T-helper 1 cell (primary cell): ENCODE measurements around the gene GMPS.
"Not testable (repeated sequence)": the region's sequence is repeated elsewhere in the genome, so short reads cannot be mapped to it uniquely, and the experiment has no call there.

Experiments used
- DNase-seq, 5 donors: peaks; one replicate each; pipeline ENCODE4 v3.0.0-alpha.2; 2012 to 2020

GMPS gene

DNA sequence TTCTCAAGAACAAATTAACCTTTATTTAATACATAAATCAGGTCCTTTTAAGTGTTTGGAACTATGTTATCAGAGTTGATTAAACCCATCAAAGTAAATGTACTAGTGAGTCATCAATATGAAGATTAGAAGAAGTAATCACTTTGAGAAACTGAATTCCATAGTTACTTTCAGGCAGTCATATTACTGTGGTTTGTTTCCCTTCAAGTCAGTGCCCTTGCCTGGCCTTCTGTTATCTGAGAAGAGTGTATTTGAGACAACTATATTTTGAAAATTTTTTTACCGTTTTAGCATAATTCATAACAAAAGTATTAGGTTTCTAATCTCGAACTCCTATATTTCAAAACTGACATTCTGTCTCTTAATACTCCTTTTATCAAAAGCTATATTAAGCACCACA, 73.6 kb downstream of the GMPS start:
- no peak for DNase-seq

DNA sequence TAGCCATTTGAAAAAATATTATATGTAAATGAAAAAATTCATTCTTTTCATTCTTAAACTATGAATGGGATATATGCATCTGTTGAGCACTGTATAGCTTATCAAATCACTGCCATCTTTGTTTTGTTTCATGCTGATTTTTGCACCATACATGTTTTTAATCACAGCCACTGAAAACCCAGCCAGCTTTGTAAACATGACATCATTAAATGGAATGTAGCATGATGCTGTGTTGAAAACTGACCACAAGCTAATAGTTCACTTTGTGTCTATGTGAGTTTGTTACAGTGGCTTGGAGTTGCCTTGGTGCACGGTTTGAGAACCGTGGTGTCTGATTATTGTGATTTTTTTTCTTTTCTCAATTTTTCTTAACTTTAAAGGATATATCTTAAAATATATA, 75.7 kb downstream of the GMPS start:
- no peak for DNase-seq

DNA sequence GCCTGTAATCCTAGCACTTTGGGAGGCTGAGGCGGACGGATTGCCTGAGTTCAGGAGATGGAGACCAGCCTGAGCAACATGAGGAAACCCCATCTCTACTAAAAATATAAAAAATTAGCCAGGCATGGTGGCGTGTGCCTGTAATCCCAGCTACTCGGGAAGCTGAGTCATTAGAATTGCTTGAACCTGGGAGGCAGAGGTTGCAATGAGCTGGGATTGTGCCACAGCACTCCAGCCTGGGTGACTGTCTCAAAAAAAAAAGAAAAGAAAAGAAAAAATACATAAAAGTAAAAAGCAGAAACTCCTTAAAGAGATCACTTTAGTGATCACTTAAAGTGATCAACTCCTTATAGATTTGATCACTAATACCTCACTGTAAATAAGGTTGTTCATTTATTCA, 78.0 kb downstream of the GMPS start:
- DNase-seq = no peak

DNA sequence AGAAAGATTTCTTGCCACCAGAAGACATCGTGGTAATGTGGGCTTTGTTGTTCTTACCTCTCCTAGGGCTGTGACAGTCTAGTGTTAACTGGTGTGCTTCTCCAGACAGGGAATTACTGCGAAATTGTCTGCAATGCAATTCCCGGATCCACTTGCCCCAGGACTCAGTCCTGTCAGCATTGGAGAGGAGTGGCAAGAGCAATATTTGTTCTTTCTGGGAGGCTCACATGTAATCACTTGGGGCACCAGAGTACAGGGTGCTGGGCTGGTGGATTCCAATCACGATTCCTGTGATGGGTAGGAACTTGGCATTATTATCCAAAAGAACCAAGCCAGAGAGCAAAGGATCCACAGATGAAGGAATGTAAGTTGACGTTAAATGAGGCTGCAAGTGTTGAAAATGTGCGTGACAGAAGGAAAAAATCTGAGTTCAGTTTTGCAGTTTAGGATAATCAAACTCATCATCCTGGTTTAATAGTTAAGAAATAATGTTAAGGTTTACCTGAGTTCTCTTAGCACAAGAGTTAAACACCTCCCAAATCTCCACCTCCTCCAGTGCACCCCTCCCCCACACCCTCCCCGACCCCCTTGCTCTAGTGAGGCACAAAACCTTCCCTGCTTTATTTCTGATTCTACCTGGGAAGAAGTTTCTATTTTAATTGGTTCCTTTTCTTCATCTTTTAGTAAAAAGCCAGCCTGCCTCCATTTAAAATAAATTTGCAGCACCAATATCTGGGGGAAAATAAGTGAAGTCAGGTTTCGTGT, 79.2 kb downstream of the GMPS start:
- no peak for DNase-seq

DNA sequence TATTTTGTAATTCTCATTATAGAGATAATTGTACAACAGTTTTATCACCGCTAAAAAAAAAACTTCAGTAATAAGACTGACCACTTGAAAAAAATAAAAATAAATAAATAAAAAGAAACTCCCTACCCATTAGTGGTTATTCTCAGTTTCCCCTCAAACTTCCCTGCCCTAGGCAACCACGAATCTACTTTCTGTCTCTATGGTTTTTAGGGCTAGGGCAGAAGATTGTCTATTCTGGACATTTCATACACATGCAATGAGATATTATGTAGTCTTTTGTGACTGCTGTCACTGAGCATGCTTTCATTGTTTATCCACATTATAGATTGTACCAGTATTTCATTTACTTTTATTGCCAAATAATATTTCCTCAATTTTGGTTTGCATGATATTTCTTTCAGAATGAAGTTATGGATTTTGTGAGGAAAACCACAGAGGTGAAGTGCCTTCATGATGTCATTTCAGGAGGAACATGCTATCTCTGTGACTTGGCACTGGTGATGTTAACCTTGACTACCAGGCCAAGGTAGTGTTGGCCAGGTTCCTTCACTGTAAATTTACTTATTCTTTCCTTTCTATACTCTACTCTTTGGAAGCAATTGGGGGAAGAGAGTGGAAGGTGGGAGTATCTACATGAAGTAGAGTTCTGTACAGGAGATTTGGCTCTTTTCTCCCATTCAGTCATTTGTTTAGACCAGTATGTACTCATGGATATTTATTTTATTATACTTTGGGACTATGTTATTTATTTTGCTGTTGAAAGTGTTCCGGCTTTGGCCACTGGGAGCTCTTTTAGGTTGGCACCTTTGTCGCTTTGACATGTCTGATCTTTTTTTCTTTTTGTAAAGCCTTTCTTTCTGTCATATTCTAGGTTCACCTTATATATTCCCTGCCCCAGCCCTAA, 86.3 kb downstream of the GMPS start:
- DNase-seq = no peak

DNA sequence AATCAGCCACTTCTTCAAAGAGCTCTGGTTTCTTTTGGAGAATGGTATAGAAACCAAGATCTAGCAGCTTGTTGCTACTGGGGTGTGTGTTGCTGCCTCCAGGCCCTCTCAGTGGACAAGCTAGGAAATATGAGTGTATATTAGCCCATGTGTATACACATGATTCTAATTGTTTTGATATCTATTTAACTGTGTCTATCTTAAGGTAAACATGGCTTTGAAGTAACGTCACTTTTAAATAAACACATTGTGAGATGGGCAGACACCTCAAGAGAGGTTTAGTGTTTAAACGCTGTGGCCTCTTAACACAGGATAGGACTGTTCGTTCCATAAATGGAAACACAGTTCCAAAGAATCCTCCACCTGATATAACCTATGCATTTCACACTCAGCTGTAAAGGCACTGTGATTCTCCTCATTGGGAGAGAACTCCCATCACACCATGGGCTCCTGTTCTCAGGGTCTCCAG, 87.0 kb downstream of the GMPS start:
- no peak for DNase-seq

DNA sequence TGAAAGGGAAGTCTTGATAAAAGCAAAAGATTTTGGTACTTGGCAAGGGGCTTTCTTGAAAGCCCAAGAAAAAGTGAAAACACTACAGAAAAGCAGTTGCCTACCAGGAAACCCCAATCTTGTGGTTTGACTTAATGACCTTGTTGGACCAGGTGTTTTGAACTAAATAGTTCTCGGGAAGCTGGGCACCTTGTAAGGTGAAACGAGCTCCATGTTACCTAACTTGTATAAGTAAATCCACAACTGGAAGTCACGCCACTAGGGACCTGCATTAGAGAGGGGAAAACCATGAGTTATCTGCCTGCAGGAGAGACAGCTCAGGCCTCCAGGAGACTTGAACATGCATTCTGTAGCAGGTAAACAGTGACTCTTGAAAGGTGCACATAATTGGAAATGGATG, 88.2 kb downstream of the GMPS start:
- no peak for DNase-seq

DNA sequence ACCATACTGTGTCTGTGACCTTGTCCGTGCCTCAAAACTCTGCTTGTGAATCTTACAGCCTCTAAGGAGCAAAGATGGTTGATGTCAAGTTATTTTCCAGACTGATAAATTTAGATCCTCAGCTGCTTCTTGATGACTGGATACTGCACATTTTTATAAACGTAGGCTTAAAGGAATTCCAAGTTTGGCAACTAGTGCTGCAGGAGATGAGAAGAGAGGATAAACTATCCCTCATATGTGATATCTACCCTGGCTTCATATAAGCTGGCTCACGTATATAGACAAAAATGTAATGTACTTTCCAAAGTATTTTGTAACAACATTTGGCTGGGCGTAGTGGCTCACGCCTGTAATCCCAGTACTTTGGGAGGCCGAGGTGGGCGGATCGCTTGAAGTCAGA, 89.6 kb downstream of the GMPS start:
- no peak for DNase-seq

DNA sequence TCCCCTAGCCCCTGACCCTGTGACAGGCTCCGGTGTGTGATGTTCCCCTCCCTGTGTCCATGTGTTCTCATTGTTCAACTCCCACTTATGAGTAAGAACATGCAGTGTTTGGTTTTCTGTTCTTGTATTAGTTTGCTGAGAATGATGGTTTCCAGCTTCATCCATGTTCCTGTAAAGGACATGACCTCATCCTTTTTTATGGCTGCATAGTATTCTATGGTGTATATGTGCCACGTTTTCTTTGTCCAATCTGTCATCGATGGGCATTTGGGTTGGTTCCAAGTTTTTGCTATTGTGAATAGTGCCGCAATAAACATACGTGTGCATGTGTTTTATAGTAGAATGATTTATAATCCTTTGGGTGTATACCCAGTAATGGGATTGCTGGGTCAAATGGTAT, 90.6 kb downstream of the GMPS start:
- not testable (repeated sequence) for DNase-seq

DNA sequence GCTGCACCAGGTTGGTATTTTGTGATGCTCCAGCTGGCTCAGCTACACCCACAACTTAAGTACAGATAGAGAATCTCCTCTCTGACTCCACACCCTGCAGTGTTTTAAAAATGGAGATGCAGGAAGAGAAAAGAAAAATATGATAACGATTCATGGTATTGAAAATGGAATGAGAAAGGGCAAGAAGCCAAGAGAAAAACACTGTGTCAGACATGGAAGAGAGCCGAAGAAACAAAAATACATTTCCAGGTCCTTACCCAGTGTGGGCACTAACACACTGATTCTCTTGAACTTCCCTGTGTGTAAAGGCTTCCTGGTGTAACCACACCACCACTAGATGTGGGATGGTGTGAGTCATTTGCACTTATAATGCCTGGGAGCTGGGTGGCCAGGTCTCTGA, 93.1 kb downstream of the GMPS start:
- no peak for DNase-seq

DNA sequence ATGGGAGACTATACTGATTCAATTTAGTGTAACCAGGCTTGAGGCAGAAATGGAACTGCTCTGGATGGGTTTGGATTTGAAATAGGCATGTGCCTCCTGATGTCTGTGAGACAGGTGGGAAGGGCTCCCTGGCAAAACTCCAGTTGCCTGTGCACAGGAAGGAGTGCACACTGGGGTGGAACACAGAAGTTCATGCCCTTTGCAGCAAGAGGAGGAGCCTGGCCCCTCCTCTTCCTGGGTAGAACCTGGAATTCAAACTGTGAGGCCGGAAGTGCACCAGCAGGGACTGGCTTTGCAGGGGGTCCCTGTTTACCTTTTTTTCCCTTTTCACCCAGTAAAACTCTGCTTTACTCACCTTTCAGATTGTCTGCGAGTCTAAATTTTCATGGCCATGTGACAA, 99.9 kb downstream of the GMPS start:
- DNase-seq = no peak

DNA sequence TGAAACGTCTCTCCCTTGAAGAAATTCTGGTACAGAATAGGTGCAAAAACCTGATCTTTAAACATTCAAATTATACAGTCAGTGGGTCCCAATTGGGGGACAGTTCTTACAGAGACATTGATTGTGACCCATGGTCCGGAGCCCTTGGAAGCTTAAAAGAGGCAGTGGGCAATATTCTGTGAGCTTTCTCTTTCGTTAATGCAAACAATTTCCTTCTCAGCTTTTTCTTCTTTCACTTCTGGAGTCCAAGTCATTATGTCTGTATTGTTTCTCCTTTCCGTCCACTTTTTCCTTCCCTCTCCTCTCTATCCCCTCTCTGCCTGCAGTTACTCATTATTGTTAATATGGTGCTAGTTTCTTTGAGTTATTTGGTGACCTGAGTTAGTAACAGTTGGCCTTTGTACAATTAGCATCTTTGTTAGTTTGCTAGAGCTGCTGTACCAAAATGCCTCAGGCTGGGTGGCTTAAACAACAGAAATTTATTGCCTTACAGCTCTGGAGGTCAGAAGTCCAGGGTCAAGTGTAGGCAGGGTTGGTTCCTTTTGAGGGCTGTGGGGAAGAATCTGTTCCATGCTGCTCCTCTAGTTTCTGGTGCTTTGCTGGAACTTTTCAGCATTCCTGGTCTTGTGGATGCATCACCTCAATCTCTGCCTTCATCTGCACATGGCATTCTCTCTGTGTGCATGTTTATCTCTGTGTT, 102.6 kb downstream of the GMPS start:
- DNase-seq = no peak

DNA sequence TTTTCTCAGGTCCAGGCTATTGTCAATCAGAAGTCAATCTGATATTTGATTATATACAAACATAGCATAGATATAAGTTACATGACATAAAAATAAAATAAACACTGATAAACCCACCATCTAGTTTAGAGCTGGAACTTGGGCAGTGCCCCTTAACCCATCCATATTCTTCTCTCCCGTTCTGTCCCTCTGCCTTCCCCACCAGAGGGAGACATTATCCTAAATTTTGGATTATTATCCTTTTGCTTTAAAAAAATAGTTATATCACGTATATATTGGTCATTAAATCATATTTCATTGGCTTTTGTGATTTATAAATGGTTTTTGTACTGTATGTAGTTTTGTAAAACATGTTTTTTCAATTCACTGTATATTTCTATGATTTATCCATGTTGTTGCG, 107.9 kb downstream of the GMPS start:
- no peak for DNase-seq

DNA sequence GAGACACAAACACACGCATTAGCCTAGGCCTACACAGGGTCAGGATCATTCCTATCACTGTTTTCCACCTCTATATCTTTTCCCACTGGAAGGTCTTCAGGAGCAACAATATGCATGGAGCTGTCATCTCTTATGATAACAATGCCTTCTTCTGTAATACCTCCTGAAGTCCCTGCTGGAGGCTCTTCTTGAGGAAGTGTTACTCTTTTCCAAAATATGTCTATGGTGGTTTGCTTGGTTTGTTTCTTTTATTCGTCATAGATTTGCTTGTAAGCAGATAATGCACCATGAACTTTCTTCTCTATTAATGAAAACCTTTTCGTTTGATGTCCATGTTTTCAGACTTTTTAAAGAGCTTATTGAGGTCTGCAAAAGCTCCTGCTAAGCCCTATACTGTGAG, 109.3 kb downstream of the GMPS start:
- DNase-seq = no peak

DNA sequence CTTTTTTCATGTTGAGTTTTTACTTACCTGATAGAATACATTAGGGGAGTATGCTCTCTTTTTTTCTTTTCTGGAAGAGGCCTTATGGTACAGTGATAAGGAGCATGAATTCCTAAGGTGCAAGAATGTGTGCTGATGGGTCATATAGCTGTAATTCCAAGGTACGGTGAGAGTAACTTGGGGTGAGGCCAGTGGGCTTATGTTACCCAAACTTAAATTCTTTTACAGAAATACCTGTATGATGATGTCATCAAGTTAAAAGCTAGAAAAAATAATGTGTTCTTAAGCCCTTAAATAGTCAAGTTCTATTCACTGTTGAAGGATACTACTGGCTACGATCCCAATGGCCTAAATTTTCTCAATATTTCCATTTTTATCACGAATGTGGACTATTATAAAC, 111.2 kb downstream of the GMPS start:
- DNase-seq = no peak

DNA sequence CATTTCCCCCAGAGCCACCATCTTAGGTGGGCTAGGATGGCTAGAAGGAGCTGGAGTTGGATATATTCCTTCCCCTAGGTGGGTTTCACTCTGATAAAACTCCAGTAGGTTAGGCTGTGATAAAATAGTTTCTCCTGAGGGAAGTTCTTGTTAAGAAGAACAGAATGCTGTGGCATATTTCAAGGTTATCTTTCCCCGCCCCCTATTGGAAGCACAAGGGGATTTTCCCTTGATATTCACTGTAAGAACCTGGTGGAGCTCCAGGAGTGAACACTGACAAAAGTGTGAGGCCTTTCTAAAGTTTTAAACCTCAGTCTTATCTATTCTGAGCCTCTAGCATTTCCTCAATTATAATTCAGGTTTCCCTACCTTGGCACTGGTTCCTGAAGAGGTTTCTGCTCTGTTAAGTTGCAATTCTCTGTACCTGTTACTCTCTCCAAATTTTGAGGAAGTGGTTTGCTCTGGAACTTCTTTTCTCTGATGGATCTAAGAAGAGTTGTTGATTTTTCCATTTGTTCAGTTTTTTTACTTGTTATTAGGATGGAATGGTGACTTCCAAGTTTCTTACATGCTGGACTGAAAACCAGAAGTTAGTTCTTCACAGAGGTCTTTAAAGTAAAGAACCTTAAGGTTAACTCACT, 113.5 kb downstream of the GMPS start:
- DNase-seq = no peak

DNA sequence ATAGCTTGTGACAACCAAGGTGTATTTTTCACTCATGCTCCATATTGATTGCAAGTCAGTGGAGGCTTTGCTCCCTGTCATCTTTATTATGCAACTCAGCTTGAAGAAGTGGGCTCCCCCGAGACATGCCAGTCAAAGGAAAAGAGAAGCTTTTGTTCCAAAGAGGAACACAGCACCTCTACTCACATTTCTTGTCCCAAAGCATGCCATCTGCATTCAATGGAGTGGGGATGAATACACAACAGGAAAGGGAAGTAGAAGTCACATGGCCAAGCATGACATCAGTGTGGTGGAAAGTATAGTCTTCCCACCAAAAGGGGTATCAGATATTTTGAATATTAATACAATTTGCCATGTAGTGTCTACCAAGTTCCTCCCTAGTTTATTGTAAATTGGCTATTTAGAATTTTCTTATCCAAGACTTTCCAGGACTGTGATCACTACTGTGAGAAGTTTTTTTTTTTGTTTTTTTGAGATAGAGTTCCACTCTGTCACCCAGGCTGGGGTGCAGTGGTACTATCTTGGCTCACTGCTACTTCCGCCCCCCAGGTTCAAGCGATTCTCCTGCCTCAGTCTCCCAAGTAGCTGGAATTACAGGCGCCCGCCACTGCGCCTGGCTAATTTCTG, 114.5 kb downstream of the GMPS start:
- DNase-seq = no peak

DNA sequence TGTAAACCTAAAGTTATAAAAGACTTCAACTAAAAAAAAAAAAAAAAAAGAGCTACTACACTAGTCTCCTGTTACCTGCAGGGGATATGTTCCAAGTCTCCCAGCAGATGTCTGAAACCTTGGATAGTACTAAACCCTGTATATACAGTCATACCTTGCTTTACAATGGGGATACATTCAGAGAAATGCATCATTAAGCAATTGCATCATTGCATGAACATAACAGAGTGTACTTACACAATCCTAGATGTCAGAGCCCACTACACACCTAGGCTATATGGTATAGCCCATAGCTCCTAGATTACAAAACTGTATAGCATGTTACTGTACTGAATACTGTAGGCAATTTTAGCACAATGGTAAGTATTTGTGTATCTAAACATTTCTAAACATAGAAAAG, 119.1 kb downstream of the GMPS start:
- no peak for DNase-seq

DNA sequence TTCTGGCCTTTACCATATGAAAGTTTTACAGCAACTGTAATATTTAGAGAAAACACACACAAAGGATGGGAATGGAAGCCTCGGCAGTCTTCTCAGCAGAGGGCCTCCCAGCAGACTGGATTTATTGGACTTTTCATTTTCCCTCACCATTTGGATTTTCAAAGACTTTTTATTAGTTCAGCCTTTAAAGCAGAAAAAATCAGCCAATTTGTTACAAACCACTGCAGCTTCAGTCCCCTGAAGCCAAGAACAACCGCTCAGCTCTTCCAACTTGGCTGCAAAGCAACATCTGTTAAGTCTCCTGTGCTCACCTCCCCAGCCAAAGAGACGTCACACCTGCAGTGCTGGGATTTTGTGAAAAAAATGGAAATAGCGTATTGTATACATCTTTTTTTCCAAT, 120.8 kb downstream of the GMPS start:
- DNase-seq = no peak

DNA sequence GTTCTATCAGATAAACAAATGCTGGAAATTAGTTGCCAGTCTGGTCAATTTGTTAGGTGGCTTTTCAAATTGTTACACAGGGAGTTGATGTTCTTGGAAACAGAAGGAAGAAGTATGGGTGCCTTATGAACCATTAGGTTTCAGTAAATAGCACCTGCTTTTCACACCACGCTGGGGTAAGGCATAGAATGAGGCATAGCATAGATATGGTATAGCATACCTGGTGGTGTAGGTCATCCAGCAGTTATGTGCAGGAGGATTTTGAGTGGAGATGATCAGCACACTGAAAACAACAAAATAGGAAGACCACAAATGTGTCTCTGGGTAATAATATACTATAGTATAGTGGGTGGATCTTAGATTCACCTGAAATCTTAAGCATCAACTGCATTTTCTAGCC, 121.4 kb downstream of the GMPS start:
- DNase-seq = no peak
